Keratinocyte (primary cell): ENCODE measurements around the gene ADAMTS7. TPM values are rescaled to one million over a fixed set of nuclear protein-coding genes. Genes with fewer than 3 reads are reported as not detected.
"Not testable (repeated sequence)": the region's sequence is repeated elsewhere in the genome, so short reads cannot be mapped to it uniquely, and the experiment has no call there.

ENCODE experiments used
- DNase-seq: peaks from one replicate; pipeline ENCODE4 v3.0.0-alpha.2; 2011; ENCODE audit warnings: low read depth, missing footprints, low spot score
- FAIRE-seq: peaks from 2 replicates; lab custom pipeline; 2011; peaks lifted over from hg19 to GRCh38; lab: Jason Lieb, UNC
- H2AFZ ChIP-seq: 2 replicates; pipeline ENCODE4 v1.6.0; 2012; ENCODE audit warnings: low read length, control low read depth, inconsistent platforms; ENCODE audit not compliant: control insufficient read depth
- H3K27ac ChIP-seq: 2 replicates; pipeline ENCODE4 v1.5.1; 2011; ENCODE audit warnings: low read length; ENCODE audit not compliant: control insufficient read depth, insufficient read depth
- H3K27me3 ChIP-seq: 3 replicates; pipeline ENCODE4 v1.6.0; 2011; ENCODE audit warnings: low read length; ENCODE audit not compliant: control insufficient read depth, insufficient read depth; ENCODE audit errors: extremely low read depth
- H3K36me3 ChIP-seq, 2 experiments: 2 replicates in 1 of 2; 3 replicates in 1 of 2; pipeline ENCODE4 v1.5.1; 2011; ENCODE audit warnings: low read length in 2 of 2, mild to moderate bottlenecking in 1 of 2; ENCODE audit not compliant: control insufficient read depth in 2 of 2, insufficient read depth in 2 of 2; ENCODE audit errors: extremely low read depth in 1 of 2
- H3K4me1 ChIP-seq: 3 replicates; pipeline ENCODE4 v1.5.1; 2011; ENCODE audit warnings: low read length; ENCODE audit not compliant: control insufficient read depth, insufficient read depth; ENCODE audit errors: extremely low read depth
- H3K4me2 ChIP-seq: 3 replicates; pipeline ENCODE4 v1.6.0; 2011; ENCODE audit warnings: low read depth, low read length; ENCODE audit not compliant: control insufficient read depth, insufficient read depth; ENCODE audit errors: extremely low read depth
- H3K4me3 ChIP-seq, 3 experiments: fragments of 200-600 bp in 1 of 3; sonication (generic) in 1 of 3; 2 replicates in 2 of 3; 3 replicates in 1 of 3; pipeline ENCODE4 v1.5.1; 2011 to 2016; ENCODE audit warnings: low read length in 3 of 3, mild to moderate bottlenecking in 3 of 3, control low read depth in 2 of 3, inconsistent platforms in 1 of 3, low read depth in 1 of 3, mixed read lengths in 1 of 3, mixed run types in 1 of 3, moderate library complexity in 1 of 3; ENCODE audit not compliant: control insufficient read depth in 2 of 3, insufficient read depth in 2 of 3; ENCODE audit errors: extremely low read depth in 1 of 3
- H3K79me2 ChIP-seq: 2 replicates; pipeline ENCODE4 v1.6.0; 2012; ENCODE audit warnings: low read length; ENCODE audit not compliant: control insufficient read depth, insufficient read depth
- H3K9ac ChIP-seq: 3 replicates; pipeline ENCODE4 v1.6.0; 2011; ENCODE audit warnings: low read length; ENCODE audit not compliant: control insufficient read depth, insufficient read depth; ENCODE audit errors: extremely low read depth
- H3K9me1 ChIP-seq: 3 replicates; pipeline ENCODE4 v1.6.0; 2011; ENCODE audit warnings: low read length; ENCODE audit not compliant: control insufficient read depth, insufficient read depth; ENCODE audit errors: extremely low read depth
- H3K9me3 ChIP-seq: 2 replicates; pipeline ENCODE4 v1.5.1; 2012; ENCODE audit warnings: low read depth, low read length; ENCODE audit not compliant: control insufficient read depth
- H4K20me1 ChIP-seq: 3 replicates; pipeline ENCODE4 v1.6.0; 2011; ENCODE audit warnings: low read length; ENCODE audit not compliant: control insufficient read depth, insufficient read depth; ENCODE audit errors: extremely low read depth
- EZH2 ChIP-seq: IDR thresholded peaks from one replicate; pipeline ENCODE4 v1.6.1; 2012; ENCODE audit warnings: inconsistent platforms, mild to moderate bottlenecking, low read length, moderate library complexity
- dilution Hi-C: fragments of 300-500 bp; cut with MboI; formaldehyde crosslinking; loops from one replicate; pipeline ENCODE4 v1.7.0; 2020; ENCODE audit warnings: low sequenced_read_pairs; ENCODE audit not compliant: extremely low pct_ligation_motif_present
- polyA plus RNA-seq, 5 experiments: library from polyadenylated mRNA; depleted of rRNA in 3 of 5; stranded (reverse) in 3 of 5; stranded (forward) in 1 of 5; unstranded in 1 of 5; fragments of >200 nt; gene quantifications; 1 replicate in 1 of 5; 2 replicates in 3 of 5; 3 replicates in 1 of 5; pipeline versions ENCODE4 v1.2.1 to v1.2.3, GENCODE V29; 2011 to 2012; ENCODE audit warnings: missing spikeins in 2 of 5, low read depth in 1 of 5, low replicate concordance in 1 of 5
- TF ChIP-seq, protein P1 (sequence below), 3 experiments: IDR thresholded peaks in 1 of 3; conservative IDR thresholded peaks in 1 of 3; optimal IDR thresholded peaks in 1 of 3; 2 replicates in 2 of 3; 3 replicates in 1 of 3; pipeline versions ENCODE3 to v1.5.1; 2011; ENCODE audit warnings: low read length in 3 of 3, mild to moderate bottlenecking in 3 of 3, moderate library complexity in 2 of 3, control low read depth in 1 of 3, inconsistent platforms in 1 of 3; ENCODE audit not compliant: insufficient read depth in 2 of 3; ENCODE audit errors: extremely low read depth in 1 of 3

ADAMTS7 gene
- polyA plus RNA-seq, 1 donor (not counting 4 experiments of a cell fraction or from before 2014, with no cell fraction given): 0.13 TPM

GRCh38 chr15:78795043-78795442 is 16.2 kb downstream of the ADAMTS7 start:
- dilution Hi-C loops: no loop called here
- Histone ChIP-seq H3K36me3 (no peaks in the 10 kb centered on the region), H3K4me3 (no peak overlapping the region), H3K27me3 (no peaks in the 10 kb centered on the region), H3K79me2 (no peaks in the 10 kb centered on the region), H3K27ac (no peak overlapping the region), H3K9me3 (no peaks in the 10 kb centered on the region), H3K4me2 (no peak overlapping the region), H3K9me1 (no peaks in the 10 kb centered on the region), H3K9ac (no peak overlapping the region), H4K20me1 (no peaks in the 10 kb centered on the region), H2AFZ (no peak overlapping the region), H3K4me1 (peaks cover 4% of the 10 kb centered on the region)
- DNase-seq (no peak), FAIRE-seq (no peak)
- TF ChIP-seq EZH2: no peak
- TF ChIP-seq, protein P1, sequence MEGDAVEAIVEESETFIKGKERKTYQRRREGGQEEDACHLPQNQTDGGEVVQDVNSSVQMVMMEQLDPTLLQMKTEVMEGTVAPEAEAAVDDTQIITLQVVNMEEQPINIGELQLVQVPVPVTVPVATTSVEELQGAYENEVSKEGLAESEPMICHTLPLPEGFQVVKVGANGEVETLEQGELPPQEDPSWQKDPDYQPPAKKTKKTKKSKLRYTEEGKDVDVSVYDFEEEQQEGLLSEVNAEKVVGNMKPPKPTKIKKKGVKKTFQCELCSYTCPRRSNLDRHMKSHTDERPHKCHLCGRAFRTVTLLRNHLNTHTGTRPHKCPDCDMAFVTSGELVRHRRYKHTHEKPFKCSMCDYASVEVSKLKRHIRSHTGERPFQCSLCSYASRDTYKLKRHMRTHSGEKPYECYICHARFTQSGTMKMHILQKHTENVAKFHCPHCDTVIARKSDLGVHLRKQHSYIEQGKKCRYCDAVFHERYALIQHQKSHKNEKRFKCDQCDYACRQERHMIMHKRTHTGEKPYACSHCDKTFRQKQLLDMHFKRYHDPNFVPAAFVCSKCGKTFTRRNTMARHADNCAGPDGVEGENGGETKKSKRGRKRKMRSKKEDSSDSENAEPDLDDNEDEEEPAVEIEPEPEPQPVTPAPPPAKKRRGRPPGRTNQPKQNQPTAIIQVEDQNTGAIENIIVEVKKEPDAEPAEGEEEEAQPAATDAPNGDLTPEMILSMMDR (optimal IDR thresholded peaks at IDR 0.05 in 1 of 3, IDR thresholded peaks at IDR 0.05 in 1 of 3, conservative IDR thresholded peaks at IDR 0.05 in 1 of 3; ENCODE audit: extremely low read depth in 1 of 3, insufficient read depth in 2 of 3, low read length in 3 of 3): no peak

- H3K4me2 ChIP-seq, H3K36me3 ChIP-seq, dilution Hi-C loops, DNase-seq, H4K20me1 ChIP-seq, H3K79me2 ChIP-seq, H3K27ac ChIP-seq, H3K9me3 ChIP-seq, H3K4me3 ChIP-seq, H3K4me1 ChIP-seq, H3K9ac ChIP-seq, H3K27me3 ChIP-seq, H3K9me1 ChIP-seq, FAIRE-seq, H2AFZ ChIP-seq: not testable (repeated sequence)
Measured at GRCh38 chr15:78794446-78794845, 16.8 kb downstream of the ADAMTS7 start.

DNA sequence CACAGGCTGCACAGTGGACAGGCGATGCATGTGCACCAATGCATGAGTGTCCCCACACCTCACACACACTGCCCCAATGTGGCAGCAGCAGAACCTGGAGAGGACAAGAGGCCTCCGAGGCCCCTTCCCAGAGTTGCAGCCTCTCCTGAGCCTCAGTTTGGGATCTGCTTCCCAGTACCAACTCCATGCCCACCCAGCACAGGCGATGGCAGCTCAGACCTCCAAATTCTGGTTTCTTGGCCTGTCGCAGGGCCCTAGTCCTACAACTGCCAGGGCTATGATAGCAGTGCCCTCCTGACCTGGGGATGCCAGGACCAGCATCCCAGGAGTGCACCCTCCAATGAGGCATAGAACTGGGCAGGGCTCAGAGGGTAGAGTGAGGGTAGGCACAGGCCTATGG is 19.9 kb downstream of the ADAMTS7 start:
- FAIRE-seq (no peak), DNase-seq (no peak)
- Histone ChIP-seq H3K4me2 (no peak overlapping the region), H4K20me1 (no peaks in the 10 kb centered on the region), H3K79me2 (no peaks in the 10 kb centered on the region), H3K27me3 (no peaks in the 10 kb centered on the region), H3K4me1 (no peaks in the 10 kb centered on the region), H3K36me3 (no peaks in the 10 kb centered on the region), H3K9ac (no peak overlapping the region), H3K27ac (no peak overlapping the region), H2AFZ (no peak overlapping the region), H3K4me3 (no peak overlapping the region), H3K9me1 (no peaks in the 10 kb centered on the region), H3K9me3 (no peaks in the 10 kb centered on the region)
- no peak for TF ChIP-seq EZH2
- TF ChIP-seq, protein P1 (optimal IDR thresholded peaks at IDR 0.05 in 1 of 3, IDR thresholded peaks at IDR 0.05 in 1 of 3, conservative IDR thresholded peaks at IDR 0.05 in 1 of 3; ENCODE audit: extremely low read depth in 1 of 3, insufficient read depth in 2 of 3, low read length in 3 of 3): no peak
- dilution Hi-C loops: no loop called here
